HG03095 (cell line): ENCODE measurements around the gene ZNF93.
"Not testable (repeated sequence)": the region's sequence is repeated elsewhere in the genome, so short reads cannot be mapped to it uniquely, and the experiment has no call there.

Source experiments
- ATAC-seq: cut with Tn5 transposase; IDR thresholded peaks from one replicate; pipeline ENCODE4 v1.9.1; 2021; ENCODE audit warnings: moderate library complexity; ENCODE audit not compliant: unreplicated experiment

Gene ZNF93

GRCh38 chr19:19933432-19934314 lies 32.9 kb downstream of the ZNF93 start:
- not testable (repeated sequence) for ATAC-seq

- no peak for ATAC-seq
These were observed 36.7 kb downstream of the ZNF93 start for GRCh38 chr19:19937403-19937802.

GRCh38 chr19:19938449-19938848 lies 37.7 kb downstream of the ZNF93 start:
- ATAC-seq = no peak

GRCh38 chr19:19943848-19944582 lies 43.3 kb downstream of the ZNF93 start:
- ATAC-seq = no peak

GRCh38 chr19:19944583-19944880 lies 43.8 kb downstream of the ZNF93 start:
- no peak for ATAC-seq

- ATAC-seq = no peak
These were observed 45.5 kb downstream of the ZNF93 start for GRCh38 chr19:19946226-19946625.

GRCh38 chr19:19948800-19949199 lies 48.1 kb downstream of the ZNF93 start:
- ATAC-seq = no peak

GRCh38 chr19:19955208-19955607 lies 54.5 kb downstream of the ZNF93 start:
- no peak for ATAC-seq

GRCh38 chr19:19956434-19957075 lies 55.8 kb downstream of the ZNF93 start:
- ATAC-seq = no peak

GRCh38 chr19:19957766-19958165 lies 57.0 kb downstream of the ZNF93 start:
- ATAC-seq = not testable (repeated sequence)

- ATAC-seq = not testable (repeated sequence)
These were observed 58.5 kb downstream of the ZNF93 start for GRCh38 chr19:19959151-19959799.

- ATAC-seq = no peak
These were observed 63.7 kb downstream of the ZNF93 start for GRCh38 chr19:19964416-19964815.

- not testable (repeated sequence) for ATAC-seq
These were observed 65.4 kb downstream of the ZNF93 start for GRCh38 chr19:19966126-19966525.

- ATAC-seq = no peak
These were observed 66.1 kb downstream of the ZNF93 start for GRCh38 chr19:19966862-19967261.
